Measurements from ENCODE around the gene PEX12. TPM values are rescaled to one million over a fixed set of nuclear protein-coding genes. Genes with fewer than 3 reads are reported as not detected.

The PEX12 gene
- polyA plus RNA-seq, 1 donor = 8.1 TPM

- Histone ChIP-seq H3K27me3 (ENCODE audit: control insufficient read depth, insufficient read depth, low read length) (peaks cover 10% of the 10 kb centered on the region), H3K4me3 (ENCODE audit: low read length) (no peak overlapping the region), H3K9me3 (ENCODE audit: control insufficient read depth, low read depth, low read length) (no peaks in the 10 kb centered on the region), H3K36me3 (ENCODE audit: control insufficient read depth, insufficient read depth, low read length) (no peaks in the 10 kb centered on the region), H3K4me1 (ENCODE audit: control insufficient read depth, insufficient read depth, low read length) (peaks cover 5% of the 10 kb centered on the region), H3K27ac (ENCODE audit: low read length) (no peak overlapping the region)
- no peak for DNase-seq
- 100% methylated on average over 2 of the region's 5 CpGs for WGBS (ENCODE audit: insufficient coverage, low lambda C conversion rate)
These were observed 22.7 kb downstream of the PEX12 start for GRCh38 chr17:35555691-35556090.

GRCh38 chr17:35554668-35555067, 23.7 kb downstream of the PEX12 start:
- H3K4me3 ChIP-seq (ENCODE audit: low read length) = no peak overlapping the region
- H3K9me3 ChIP-seq (ENCODE audit: control insufficient read depth, low read depth, low read length) = no peaks in the 10 kb centered on the region
- WGBS (ENCODE audit: insufficient coverage, low lambda C conversion rate) = no CpG with 5 or more reads among the region's 5 CpGs
- H3K4me1 ChIP-seq (ENCODE audit: control insufficient read depth, insufficient read depth, low read length) = no peaks in the 10 kb centered on the region
- peaks cover 13% of the 10 kb centered on the region for H3K27me3 ChIP-seq (ENCODE audit: control insufficient read depth, insufficient read depth, low read length)
- no peak overlapping the region for H3K27ac ChIP-seq (ENCODE audit: low read length)
- no peaks in the 10 kb centered on the region for H3K36me3 ChIP-seq (ENCODE audit: control insufficient read depth, insufficient read depth, low read length)
- DNase-seq = no peak

GRCh38 chr17:35553310-35553709, 25.1 kb downstream of the PEX12 start:
- 60% methylated on average over 1 of the region's 4 CpGs for WGBS (ENCODE audit: insufficient coverage, low lambda C conversion rate)
- no peaks in the 10 kb centered on the region for H3K4me1 ChIP-seq (ENCODE audit: control insufficient read depth, insufficient read depth, low read length)
- H3K4me3 ChIP-seq (ENCODE audit: low read length) = no peak overlapping the region
- no peaks in the 10 kb centered on the region for H3K9me3 ChIP-seq (ENCODE audit: control insufficient read depth, low read depth, low read length)
- H3K27me3 ChIP-seq (ENCODE audit: control insufficient read depth, insufficient read depth, low read length) = peaks cover 20% of the 10 kb centered on the region
- no peaks in the 10 kb centered on the region for H3K36me3 ChIP-seq (ENCODE audit: control insufficient read depth, insufficient read depth, low read length)
- DNase-seq = no peak
- H3K27ac ChIP-seq (ENCODE audit: low read length) = no peak overlapping the region

- no CpG with 5 or more reads among the region's 1 CpG for WGBS (ENCODE audit: insufficient coverage, low lambda C conversion rate)
- no peak overlapping the region for H3K4me3 ChIP-seq (ENCODE audit: low read length)
- H3K27me3 ChIP-seq (ENCODE audit: control insufficient read depth, insufficient read depth, low read length) = peaks cover 32% of the 10 kb centered on the region
- no peaks in the 10 kb centered on the region for H3K9me3 ChIP-seq (ENCODE audit: control insufficient read depth, low read depth, low read length)
- H3K36me3 ChIP-seq (ENCODE audit: control insufficient read depth, insufficient read depth, low read length) = no peaks in the 10 kb centered on the region
- no peaks in the 10 kb centered on the region for H3K4me1 ChIP-seq (ENCODE audit: control insufficient read depth, insufficient read depth, low read length)
- no peak for DNase-seq
- H3K27ac ChIP-seq (ENCODE audit: low read length) = no peak overlapping the region
These were observed 29.4 kb downstream of the PEX12 start for GRCh38 chr17:35548978-35549377.

GRCh38 chr17:35548208-35548810, 30.1 kb downstream of the PEX12 start:
- Histone ChIP-seq H3K9me3 (ENCODE audit: control insufficient read depth, low read depth, low read length) (no peaks in the 10 kb centered on the region), H3K36me3 (ENCODE audit: control insufficient read depth, insufficient read depth, low read length) (no peaks in the 10 kb centered on the region), H3K27me3 (ENCODE audit: control insufficient read depth, insufficient read depth, low read length) (peaks cover 32% of the 10 kb centered on the region), H3K4me3 (ENCODE audit: low read length) (no peak overlapping the region), H3K27ac (ENCODE audit: low read length) (no peak overlapping the region), H3K4me1 (ENCODE audit: control insufficient read depth, insufficient read depth, low read length) (no peaks in the 10 kb centered on the region)
- DNase-seq = no peak
- 80% methylated on average over 1 of the region's 8 CpGs for WGBS (ENCODE audit: insufficient coverage, low lambda C conversion rate)

GRCh38 chr17:35546487-35546886, 31.9 kb downstream of the PEX12 start:
- DNase-seq = no peak
- no peak overlapping the region for H3K4me3 ChIP-seq (ENCODE audit: low read length)
- no peaks in the 10 kb centered on the region for H3K9me3 ChIP-seq (ENCODE audit: control insufficient read depth, low read depth, low read length)
- 43% methylated on average over 1 of the region's 1 CpG for WGBS (ENCODE audit: insufficient coverage, low lambda C conversion rate)
- H3K4me1 ChIP-seq (ENCODE audit: control insufficient read depth, insufficient read depth, low read length) = no peaks in the 10 kb centered on the region
- H3K27ac ChIP-seq (ENCODE audit: low read length) = no peak overlapping the region
- peaks cover 28% of the 10 kb centered on the region for H3K27me3 ChIP-seq (ENCODE audit: control insufficient read depth, insufficient read depth, low read length)
- no peaks in the 10 kb centered on the region for H3K36me3 ChIP-seq (ENCODE audit: control insufficient read depth, insufficient read depth, low read length)

GRCh38 chr17:35545150-35545549, 33.2 kb downstream of the PEX12 start:
- Histone ChIP-seq H3K36me3 (ENCODE audit: control insufficient read depth, insufficient read depth, low read length) (no peaks in the 10 kb centered on the region), H3K4me1 (ENCODE audit: control insufficient read depth, insufficient read depth, low read length) (no peaks in the 10 kb centered on the region), H3K4me3 (ENCODE audit: low read length) (no peak overlapping the region), H3K9me3 (ENCODE audit: control insufficient read depth, low read depth, low read length) (no peaks in the 10 kb centered on the region), H3K27me3 (ENCODE audit: control insufficient read depth, insufficient read depth, low read length) (peaks cover 35% of the 10 kb centered on the region), H3K27ac (ENCODE audit: low read length) (no peak overlapping the region)
- no peak for DNase-seq
- WGBS (ENCODE audit: insufficient coverage, low lambda C conversion rate) = 0% methylated on average over 1 of the region's 1 CpG

GRCh38 chr17:35543856-35544255, 34.5 kb downstream of the PEX12 start:
- H3K27me3 ChIP-seq (ENCODE audit: control insufficient read depth, insufficient read depth, low read length) = peaks cover 33% of the 10 kb centered on the region
- H3K4me3 ChIP-seq (ENCODE audit: low read length) = no peak overlapping the region
- no peaks in the 10 kb centered on the region for H3K4me1 ChIP-seq (ENCODE audit: control insufficient read depth, insufficient read depth, low read length)
- H3K36me3 ChIP-seq (ENCODE audit: control insufficient read depth, insufficient read depth, low read length) = no peaks in the 10 kb centered on the region
- H3K9me3 ChIP-seq (ENCODE audit: control insufficient read depth, low read depth, low read length) = no peaks in the 10 kb centered on the region
- WGBS (ENCODE audit: insufficient coverage, low lambda C conversion rate) = no CpG with 5 or more reads among the region's 1 CpG
- DNase-seq = no peak
- H3K27ac ChIP-seq (ENCODE audit: low read length) = no peak overlapping the region

GRCh38 chr17:35542990-35543389, 35.4 kb downstream of the PEX12 start:
- no peak overlapping the region for H3K4me3 ChIP-seq (ENCODE audit: low read length)
- H3K9me3 ChIP-seq (ENCODE audit: control insufficient read depth, low read depth, low read length) = no peaks in the 10 kb centered on the region
- H3K4me1 ChIP-seq (ENCODE audit: control insufficient read depth, insufficient read depth, low read length) = no peaks in the 10 kb centered on the region
- DNase-seq = no peak
- peaks cover 24% of the 10 kb centered on the region for H3K27me3 ChIP-seq (ENCODE audit: control insufficient read depth, insufficient read depth, low read length)
- no peaks in the 10 kb centered on the region for H3K36me3 ChIP-seq (ENCODE audit: control insufficient read depth, insufficient read depth, low read length)
- H3K27ac ChIP-seq (ENCODE audit: low read length) = no peak overlapping the region

GRCh38 chr17:35541434-35541833, 36.9 kb downstream of the PEX12 start:
- 17% methylated on average over 1 of the region's 1 CpG for WGBS (ENCODE audit: insufficient coverage, low lambda C conversion rate)
- peaks cover 16% of the 10 kb centered on the region for H3K27me3 ChIP-seq (ENCODE audit: control insufficient read depth, insufficient read depth, low read length)
- H3K27ac ChIP-seq (ENCODE audit: low read length) = no peak overlapping the region
- H3K36me3 ChIP-seq (ENCODE audit: control insufficient read depth, insufficient read depth, low read length) = no peaks in the 10 kb centered on the region
- H3K4me3 ChIP-seq (ENCODE audit: low read length) = no peak overlapping the region
- no peaks in the 10 kb centered on the region for H3K9me3 ChIP-seq (ENCODE audit: control insufficient read depth, low read depth, low read length)
- no peaks in the 10 kb centered on the region for H3K4me1 ChIP-seq (ENCODE audit: control insufficient read depth, insufficient read depth, low read length)
- no peak for DNase-seq

GRCh38 chr17:35540589-35541404, 37.6 kb downstream of the PEX12 start:
- Histone ChIP-seq H3K27me3 (ENCODE audit: control insufficient read depth, insufficient read depth, low read length) (peaks cover 13% of the 10 kb centered on the region), H3K4me1 (ENCODE audit: control insufficient read depth, insufficient read depth, low read length) (no peaks in the 10 kb centered on the region), H3K27ac (ENCODE audit: low read length) (no peak overlapping the region), H3K36me3 (ENCODE audit: control insufficient read depth, insufficient read depth, low read length) (no peaks in the 10 kb centered on the region), H3K4me3 (ENCODE audit: low read length) (peak overlapping the region; percentile 10), H3K9me3 (ENCODE audit: control insufficient read depth, low read depth, low read length) (no peaks in the 10 kb centered on the region)
- no peak for DNase-seq
- WGBS (ENCODE audit: insufficient coverage, low lambda C conversion rate) = 73% methylated on average over 2 of the region's 8 CpGs

Data from large intestine (tissue), 3 donors.